ENCODE results near the gene ATP6V0A1. TPM values are rescaled to one million over a fixed set of nuclear protein-coding genes. Genes with fewer than 3 reads are reported as not detected.

ATP6V0A1 gene
- total RNA-seq, 1 experiment from 2014 or later = 0.07 TPM

- Histone ChIP-seq H3K4me2 (ENCODE audit: low read length) (no peak overlapping the region), H3K9me2 (replicated peaks; ENCODE audit: low read length) (no peaks in the 10 kb centered on the region), H3K9me3 (ENCODE audit: low read length) (no peaks in the 10 kb centered on the region), H3K36me3 (ENCODE audit: low read depth, low read length) (no peaks in the 10 kb centered on the region), H3K27ac (ENCODE audit: low read length) (no peak overlapping the region), H3K4me3 (ENCODE audit: low read length) (no peak overlapping the region), H3K27me3 (ENCODE audit: low read length) (no peaks in the 10 kb centered on the region), H4K20me1 (ENCODE audit: low read length) (no peaks in the 10 kb centered on the region), H3K79me2 (ENCODE audit: low read length) (no peaks in the 10 kb centered on the region), H3F3A (ENCODE audit: low read length, unreplicated experiment) (no peaks in the 10 kb centered on the region), H3K4me1 (ENCODE audit: insufficient read depth, low read length) (no peaks in the 10 kb centered on the region), H2AFZ (ENCODE audit: low read length) (no peak overlapping the region), H3K9ac (ENCODE audit: low read length) (no peak overlapping the region)
- no peak for DNase-seq
- ChIA-PET POLR2A (ENCODE audit: unreplicated experiment) (no interaction called here), CTCF (no interaction called here)
- no peak for ATAC-seq
- no TSS peak for BruUV-seq (replicated peaks)
- TF ChIP-seq, protein P1, sequence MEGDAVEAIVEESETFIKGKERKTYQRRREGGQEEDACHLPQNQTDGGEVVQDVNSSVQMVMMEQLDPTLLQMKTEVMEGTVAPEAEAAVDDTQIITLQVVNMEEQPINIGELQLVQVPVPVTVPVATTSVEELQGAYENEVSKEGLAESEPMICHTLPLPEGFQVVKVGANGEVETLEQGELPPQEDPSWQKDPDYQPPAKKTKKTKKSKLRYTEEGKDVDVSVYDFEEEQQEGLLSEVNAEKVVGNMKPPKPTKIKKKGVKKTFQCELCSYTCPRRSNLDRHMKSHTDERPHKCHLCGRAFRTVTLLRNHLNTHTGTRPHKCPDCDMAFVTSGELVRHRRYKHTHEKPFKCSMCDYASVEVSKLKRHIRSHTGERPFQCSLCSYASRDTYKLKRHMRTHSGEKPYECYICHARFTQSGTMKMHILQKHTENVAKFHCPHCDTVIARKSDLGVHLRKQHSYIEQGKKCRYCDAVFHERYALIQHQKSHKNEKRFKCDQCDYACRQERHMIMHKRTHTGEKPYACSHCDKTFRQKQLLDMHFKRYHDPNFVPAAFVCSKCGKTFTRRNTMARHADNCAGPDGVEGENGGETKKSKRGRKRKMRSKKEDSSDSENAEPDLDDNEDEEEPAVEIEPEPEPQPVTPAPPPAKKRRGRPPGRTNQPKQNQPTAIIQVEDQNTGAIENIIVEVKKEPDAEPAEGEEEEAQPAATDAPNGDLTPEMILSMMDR (conservative IDR thresholded peaks at IDR 0.05; ENCODE audit: low read depth, low read length) = no peak
- TF ChIP-seq EZH2 (IDR thresholded peaks at IDR 0.05; ENCODE audit: low read length, unreplicated experiment) (no peak), EZH2phosphoT487 (IDR thresholded peaks at IDR 0.05; ENCODE audit: borderline replicate concordance, low read length) (no peak)
- intact Hi-C loops (cut with micrococcal nuclease) = no loop called here
Measured at GRCh38 chr17:42493319-42493718, 34.6 kb downstream of the ATP6V0A1 start.

- H3F3A ChIP-seq (ENCODE audit: low read length, unreplicated experiment) = no peaks in the 10 kb centered on the region
- H3K4me2 ChIP-seq (ENCODE audit: low read length) = no peak overlapping the region
- H4K20me1 ChIP-seq (ENCODE audit: low read length) = no peaks in the 10 kb centered on the region
- TF ChIP-seq, protein P1 (conservative IDR thresholded peaks at IDR 0.05; ENCODE audit: low read depth, low read length) = no peak
- no peak for TF ChIP-seq EZH2 (IDR thresholded peaks at IDR 0.05; ENCODE audit: low read length, unreplicated experiment)
- TF ChIP-seq EZH2phosphoT487 (IDR thresholded peaks at IDR 0.05; ENCODE audit: borderline replicate concordance, low read length) = no peak
- no peaks in the 10 kb centered on the region for H3K27me3 ChIP-seq (ENCODE audit: low read length)
- no peaks in the 10 kb centered on the region for H3K9me2 ChIP-seq (replicated peaks; ENCODE audit: low read length)
- no peaks in the 10 kb centered on the region for H3K4me1 ChIP-seq (ENCODE audit: insufficient read depth, low read length)
- DNase-seq = no peak
- no peaks in the 10 kb centered on the region for H3K9me3 ChIP-seq (ENCODE audit: low read length)
- no TSS peak for BruUV-seq (replicated peaks)
- H3K79me2 ChIP-seq (ENCODE audit: low read length) = no peaks in the 10 kb centered on the region
- intact Hi-C loops (cut with micrococcal nuclease) = no loop called here
- CTCF ChIA-PET = no interaction called here
- POLR2A ChIA-PET (ENCODE audit: unreplicated experiment) = no interaction called here
- no peak overlapping the region for H2AFZ ChIP-seq (ENCODE audit: low read length)
- H3K4me3 ChIP-seq (ENCODE audit: low read length) = no peak overlapping the region
- no peak overlapping the region for H3K9ac ChIP-seq (ENCODE audit: low read length)
- no peaks in the 10 kb centered on the region for H3K36me3 ChIP-seq (ENCODE audit: low read depth, low read length)
- ATAC-seq = no peak
- H3K27ac ChIP-seq (ENCODE audit: low read length) = no peak overlapping the region
Measured at GRCh38 chr17:42494673-42495072, 36.0 kb downstream of the ATP6V0A1 start.

- H3K4me1 ChIP-seq (ENCODE audit: insufficient read depth, low read length) = no peaks in the 10 kb centered on the region
- no peaks in the 10 kb centered on the region for H3F3A ChIP-seq (ENCODE audit: low read length, unreplicated experiment)
- no peaks in the 10 kb centered on the region for H3K9me3 ChIP-seq (ENCODE audit: low read length)
- H3K4me3 ChIP-seq (ENCODE audit: low read length) = no peak overlapping the region
- no peak overlapping the region for H3K9ac ChIP-seq (ENCODE audit: low read length)
- no peak overlapping the region for H2AFZ ChIP-seq (ENCODE audit: low read length)
- ATAC-seq (no peak), DNase-seq (no peak)
- TF ChIP-seq EZH2 (IDR thresholded peaks at IDR 0.05; ENCODE audit: low read length, unreplicated experiment) = no peak
- TF ChIP-seq, protein P1 (conservative IDR thresholded peaks at IDR 0.05; ENCODE audit: low read depth, low read length) = no peak
- TF ChIP-seq EZH2phosphoT487 (IDR thresholded peaks at IDR 0.05; ENCODE audit: borderline replicate concordance, low read length) = no peak
- intact Hi-C loops (cut with micrococcal nuclease) = no loop called here
- no peaks in the 10 kb centered on the region for H3K27me3 ChIP-seq (ENCODE audit: low read length)
- no peak overlapping the region for H3K27ac ChIP-seq (ENCODE audit: low read length)
- ChIA-PET CTCF (no interaction called here), POLR2A (ENCODE audit: unreplicated experiment) (no interaction called here)
- no peaks in the 10 kb centered on the region for H3K79me2 ChIP-seq (ENCODE audit: low read length)
- H3K36me3 ChIP-seq (ENCODE audit: low read depth, low read length) = no peaks in the 10 kb centered on the region
- no peak overlapping the region for H3K4me2 ChIP-seq (ENCODE audit: low read length)
- H4K20me1 ChIP-seq (ENCODE audit: low read length) = no peaks in the 10 kb centered on the region
- H3K9me2 ChIP-seq (replicated peaks; ENCODE audit: low read length) = no peaks in the 10 kb centered on the region
- BruUV-seq (replicated peaks) = no TSS peak
Measured at GRCh38 chr17:42498828-42499227, 40.1 kb downstream of the ATP6V0A1 start.

Measured in PC-3 (cell line).